ENCODE data around the gene PAPPA2.

The PAPPA2 gene

DNA sequence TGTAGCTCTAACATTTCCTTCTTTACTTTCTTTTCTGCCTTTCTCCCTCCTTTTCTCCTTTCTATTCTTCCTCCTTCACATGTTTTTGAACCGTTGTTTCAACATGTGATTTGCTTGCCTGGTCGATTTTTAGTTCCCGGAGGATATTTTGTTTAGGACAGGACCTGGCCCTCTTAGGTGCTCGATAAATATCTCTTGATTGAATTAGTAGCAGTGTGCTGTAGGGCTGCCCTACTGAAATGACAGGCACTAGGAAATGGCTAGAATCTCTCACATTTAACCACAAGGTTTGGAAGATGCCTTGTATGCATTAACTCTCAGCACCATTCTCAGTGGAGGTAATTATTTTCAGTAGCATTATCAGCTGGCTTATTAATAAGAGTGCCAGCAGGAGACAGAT is 305.6 kb downstream of the PAPPA2 start:
- TF ChIP-seq CTCF (IDR thresholded peaks at IDR 0.05; ENCODE audit: low read depth, low read length): no peak
- no peak overlapping the region for H3K4me3 ChIP-seq (ENCODE audit: low read depth, low read length)

GRCh38 chr1:176770066-176770465 is 307.1 kb downstream of the PAPPA2 start:
- H3K4me3 ChIP-seq (ENCODE audit: low read depth, low read length): no peak overlapping the region
- TF ChIP-seq CTCF (IDR thresholded peaks at IDR 0.05; ENCODE audit: low read depth, low read length): no peak

DNA sequence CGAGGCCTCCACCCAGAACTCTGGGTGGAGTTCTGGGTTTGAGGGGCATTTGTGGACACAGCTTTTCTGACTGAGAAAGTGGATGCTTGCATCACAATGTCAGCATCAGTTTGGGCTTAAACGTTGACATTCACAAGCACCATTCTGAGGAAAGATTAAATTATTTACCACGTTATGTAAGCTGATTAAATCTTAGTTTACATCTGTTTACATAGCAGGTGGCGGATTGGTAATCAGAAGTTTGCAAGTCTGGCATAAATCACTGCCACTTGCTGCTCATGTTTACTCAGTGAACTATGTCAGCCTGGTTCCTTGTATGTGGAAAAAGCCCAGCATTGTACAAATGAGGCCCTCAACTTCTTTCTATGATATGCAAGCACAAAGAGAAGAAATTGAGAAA is 310.1 kb downstream of the PAPPA2 start:
- H3K4me3 ChIP-seq (ENCODE audit: low read depth, low read length): no peak overlapping the region
- TF ChIP-seq CTCF (IDR thresholded peaks at IDR 0.05; ENCODE audit: low read depth, low read length): no peak

- TF ChIP-seq CTCF (IDR thresholded peaks at IDR 0.05; ENCODE audit: low read depth, low read length): no peak
- H3K4me3 ChIP-seq (ENCODE audit: low read depth, low read length): no peak overlapping the region
Observed at GRCh38 chr1:176774224-176774623, 311.2 kb downstream of the PAPPA2 start.

DNA sequence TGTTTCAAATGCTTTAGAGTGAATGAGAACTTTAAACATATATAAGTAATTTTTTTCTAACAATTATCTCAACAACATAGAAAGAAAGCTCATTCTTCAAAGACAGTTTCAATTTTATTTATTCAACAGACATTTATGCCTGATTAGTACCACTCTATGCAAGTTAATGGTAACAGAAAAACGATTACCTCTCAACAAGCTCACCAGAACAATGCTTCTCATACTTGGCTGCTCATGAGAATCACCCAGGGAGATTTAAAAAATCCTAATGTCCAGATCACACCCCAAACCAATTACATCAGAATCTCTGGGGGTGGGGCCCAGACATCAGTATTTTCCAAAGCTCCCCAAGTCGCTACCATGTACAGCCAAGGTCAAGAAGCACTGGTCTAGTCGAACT is 312.4 kb downstream of the PAPPA2 start:
- no peak overlapping the region for H3K4me3 ChIP-seq (ENCODE audit: low read depth, low read length)
- TF ChIP-seq CTCF (IDR thresholded peaks at IDR 0.05; ENCODE audit: low read depth, low read length): no peak

GRCh38 chr1:176775996-176776395 is 313.0 kb downstream of the PAPPA2 start:
- H3K4me3 ChIP-seq (ENCODE audit: low read depth, low read length): no peak overlapping the region
- TF ChIP-seq CTCF (IDR thresholded peaks at IDR 0.05; ENCODE audit: low read depth, low read length): no peak

DNA sequence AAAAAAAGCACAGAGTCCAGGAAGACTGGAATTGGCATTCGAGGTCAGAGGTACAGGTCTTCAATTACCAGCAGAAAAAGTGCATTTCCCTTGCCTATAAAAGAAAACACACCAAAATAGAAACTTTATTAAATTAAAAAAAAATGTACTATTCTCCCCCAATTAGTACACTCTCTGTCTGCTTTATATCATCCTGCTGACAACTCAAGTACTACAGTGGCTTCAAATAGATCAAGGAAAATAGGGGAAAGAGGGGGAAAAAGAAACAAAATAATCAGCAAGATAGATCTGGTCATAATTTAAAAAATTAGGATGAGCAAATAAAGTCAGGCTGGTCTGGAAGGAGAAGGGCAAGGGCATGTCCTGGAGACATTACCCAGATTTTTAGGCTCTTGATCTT is 315.1 kb downstream of the PAPPA2 start:
- TF ChIP-seq CTCF (IDR thresholded peaks at IDR 0.05; ENCODE audit: low read depth, low read length): no peak

More for the DNA sequence above, 315.1 kb downstream of the PAPPA2 start:
- no peak overlapping the region for H3K4me3 ChIP-seq (ENCODE audit: low read depth, low read length)
